Measurements from ENCODE around the gene GNG3.
A peak's percentile ranks its signal among the peaks of the same experiment; 100 is the strongest.
"Not testable (repeated sequence)": the region's sequence is repeated elsewhere in the genome, so short reads cannot be mapped to it uniquely, and the experiment has no call there.

The GNG3 gene

DNA sequence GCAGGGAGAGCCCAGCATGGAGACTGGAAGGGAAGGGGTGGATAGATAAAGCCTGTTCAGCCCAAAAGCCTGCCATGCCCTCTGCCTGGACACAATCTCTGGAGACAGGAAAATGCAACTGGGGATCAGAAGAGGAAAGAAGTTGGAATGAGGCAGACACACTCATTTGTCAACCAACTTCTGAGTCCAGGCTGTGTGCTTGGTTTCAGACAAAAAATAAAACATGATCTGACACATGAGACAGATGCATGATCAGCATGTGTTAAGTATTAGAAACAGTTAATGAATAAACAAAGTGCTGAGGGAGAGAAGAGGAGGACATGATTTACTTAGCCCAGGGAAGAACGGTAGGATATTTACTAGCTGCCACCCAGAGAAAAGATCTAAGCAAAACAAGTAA is 19.0 kb upstream of the GNG3 start:
- DNase-seq: no peak

DNA sequence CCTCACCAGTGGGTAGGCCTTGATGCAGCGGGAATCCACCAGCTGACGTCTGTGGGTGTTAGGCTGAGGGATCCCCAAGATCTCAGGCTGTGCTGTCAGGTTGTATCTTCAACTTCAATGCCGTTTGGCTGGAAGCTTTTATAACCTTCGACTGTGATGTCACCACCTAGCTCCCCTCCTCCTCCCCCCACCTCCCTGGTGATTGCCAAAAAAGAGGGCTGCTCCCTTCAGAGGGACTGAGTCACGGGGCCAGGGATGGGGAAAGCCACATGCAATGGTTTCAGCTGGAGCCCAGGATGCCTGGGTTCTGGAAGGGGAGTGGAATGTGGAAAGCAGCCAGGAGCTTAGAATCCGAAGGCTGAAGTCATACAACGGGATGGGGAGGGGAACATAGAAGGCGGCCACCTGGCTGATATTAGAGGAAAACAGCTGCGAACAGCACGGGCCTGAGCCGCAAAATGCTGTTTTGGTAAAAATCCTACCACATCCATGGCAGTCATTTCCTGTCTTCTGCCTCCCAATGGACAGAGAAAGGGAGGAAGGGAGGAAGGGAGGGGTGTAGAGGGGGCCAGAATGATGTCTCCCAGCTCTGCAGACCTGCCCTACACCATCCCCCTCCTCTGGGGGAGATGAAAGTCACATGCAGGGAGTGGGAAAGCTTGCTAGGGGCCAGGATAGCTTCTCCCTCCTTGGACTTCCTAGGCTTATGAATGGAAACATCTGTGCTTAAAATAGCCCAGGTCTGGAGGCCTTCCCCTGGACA is 17.9 kb upstream of the GNG3 start, which contains the start of gene LRRN4CL:
TSS of gene LRRN4CL (minus strand) at position 110 of the 763 bp plus-strand sequence. CDS start 1,022 bp downstream, outside the sequence.
- no peak for DNase-seq

DNA sequence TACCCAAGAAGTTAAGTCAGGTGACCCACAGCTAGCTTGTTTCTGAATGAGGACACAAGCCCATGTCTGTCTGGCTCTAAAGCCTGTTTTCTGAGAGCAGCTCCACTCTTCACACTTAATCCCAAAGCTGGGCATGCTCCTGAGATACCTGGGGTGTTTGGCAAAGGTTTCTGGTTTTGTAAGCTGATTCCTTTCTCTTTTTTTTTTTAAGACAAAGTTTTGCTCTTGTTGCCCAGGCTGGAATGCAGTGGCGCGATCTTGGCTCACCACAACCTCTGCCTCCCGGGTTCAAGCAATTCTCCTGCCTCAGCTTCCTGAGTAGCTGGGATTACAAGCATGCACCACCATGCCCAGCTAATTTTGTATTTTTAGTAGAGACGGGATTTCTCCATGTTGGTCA is 13.9 kb upstream of the GNG3 start:
- DNase-seq: not testable (repeated sequence)

DNA sequence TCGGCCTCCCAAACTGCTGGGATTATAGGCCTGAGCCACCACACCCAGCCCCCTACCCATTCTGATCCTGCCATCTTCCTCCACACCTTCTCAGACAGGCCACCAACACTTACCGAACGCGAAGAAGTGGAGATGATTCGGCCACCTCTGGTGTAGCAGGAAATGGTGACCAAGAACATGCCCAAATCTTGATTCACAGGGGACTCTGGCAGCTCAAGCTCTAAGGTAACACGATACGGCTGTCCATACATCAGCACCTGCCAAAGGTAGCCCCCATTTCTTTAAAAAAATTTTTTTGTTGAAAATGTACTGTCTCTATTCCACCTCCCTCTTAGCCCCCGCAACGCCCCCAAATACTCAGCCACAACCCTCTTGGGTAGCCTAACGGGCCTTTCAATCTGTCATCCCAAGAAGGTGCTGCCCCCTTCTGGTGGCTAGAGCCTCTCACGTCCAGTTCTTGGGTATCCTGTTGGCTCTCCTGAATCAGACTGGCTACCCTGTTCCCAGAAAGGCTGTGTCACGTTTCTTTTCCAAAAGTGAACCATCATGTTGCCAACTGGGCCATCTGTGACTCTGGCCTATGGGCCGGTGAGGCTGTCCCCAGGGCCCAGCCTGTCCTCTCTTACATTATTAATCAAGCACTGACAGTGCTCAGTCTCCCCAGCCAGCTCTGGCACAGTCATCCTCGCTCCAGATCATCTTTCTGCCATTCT is 12.9 kb upstream of the GNG3 start:
- peak; percentile 52 for DNase-seq

DNA sequence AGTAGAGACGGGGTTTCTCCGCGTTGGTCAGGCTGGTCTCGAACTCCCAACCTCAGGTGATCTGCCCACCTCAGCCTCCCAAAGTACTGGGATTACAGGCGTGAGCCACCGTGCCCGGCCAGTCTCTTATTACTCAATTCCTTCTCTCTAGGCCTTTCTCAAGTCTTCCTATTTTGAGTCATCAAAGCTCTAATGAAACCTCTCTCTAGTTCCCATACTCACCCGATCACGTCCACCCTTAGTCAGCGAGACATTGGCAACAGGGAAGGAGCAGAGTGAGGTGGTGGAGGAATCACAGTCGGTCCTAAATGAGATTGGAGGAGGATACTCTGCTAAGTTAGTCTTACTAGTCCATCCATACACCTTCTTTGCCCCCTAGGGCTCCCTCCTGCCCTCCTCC is 5.2 kb upstream of the GNG3 start:
- DNase-seq: no peak

DNA sequence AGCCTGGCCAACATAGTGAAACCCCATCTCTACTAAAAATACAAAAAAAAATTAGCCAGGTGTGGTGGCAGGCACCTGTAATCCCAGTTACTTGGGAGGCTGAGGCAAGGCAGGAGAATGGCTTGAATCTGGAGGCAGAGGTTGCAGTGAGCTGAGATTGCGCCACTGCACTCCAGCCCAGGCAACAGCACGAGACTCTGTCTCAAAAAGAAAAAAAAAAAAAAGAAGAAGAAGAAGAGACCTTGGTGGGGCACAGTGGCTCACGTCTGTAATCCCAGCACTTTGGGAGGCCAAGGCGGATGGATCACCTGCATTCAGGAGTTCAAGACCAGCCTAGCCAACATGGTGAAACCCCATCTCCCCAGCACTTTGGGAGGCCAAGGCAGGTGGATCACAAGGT is 3.6 kb upstream of the GNG3 start:
- not testable (repeated sequence) for DNase-seq

DNA sequence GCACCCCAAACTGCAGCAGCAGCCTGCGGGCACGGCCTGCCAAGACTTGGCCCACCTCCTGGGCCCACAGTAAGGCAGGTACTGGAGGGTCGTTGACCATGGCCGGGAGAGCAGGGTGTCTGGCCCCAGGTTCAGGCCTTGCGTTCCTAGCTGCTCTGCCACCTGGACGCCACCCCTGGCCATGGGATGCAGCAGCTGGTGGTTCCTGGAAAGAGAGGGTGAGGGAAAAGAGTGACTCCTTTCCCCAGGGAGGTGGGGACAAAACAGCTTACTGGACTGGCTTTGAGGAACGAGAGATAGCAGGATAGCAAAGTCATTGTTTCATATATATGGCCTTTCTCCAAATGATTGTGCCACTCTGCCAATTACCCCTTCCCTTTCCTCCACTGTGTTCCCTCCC is 2.1 kb upstream of the GNG3 start:
- DNase-seq: peak; percentile 85

DNA sequence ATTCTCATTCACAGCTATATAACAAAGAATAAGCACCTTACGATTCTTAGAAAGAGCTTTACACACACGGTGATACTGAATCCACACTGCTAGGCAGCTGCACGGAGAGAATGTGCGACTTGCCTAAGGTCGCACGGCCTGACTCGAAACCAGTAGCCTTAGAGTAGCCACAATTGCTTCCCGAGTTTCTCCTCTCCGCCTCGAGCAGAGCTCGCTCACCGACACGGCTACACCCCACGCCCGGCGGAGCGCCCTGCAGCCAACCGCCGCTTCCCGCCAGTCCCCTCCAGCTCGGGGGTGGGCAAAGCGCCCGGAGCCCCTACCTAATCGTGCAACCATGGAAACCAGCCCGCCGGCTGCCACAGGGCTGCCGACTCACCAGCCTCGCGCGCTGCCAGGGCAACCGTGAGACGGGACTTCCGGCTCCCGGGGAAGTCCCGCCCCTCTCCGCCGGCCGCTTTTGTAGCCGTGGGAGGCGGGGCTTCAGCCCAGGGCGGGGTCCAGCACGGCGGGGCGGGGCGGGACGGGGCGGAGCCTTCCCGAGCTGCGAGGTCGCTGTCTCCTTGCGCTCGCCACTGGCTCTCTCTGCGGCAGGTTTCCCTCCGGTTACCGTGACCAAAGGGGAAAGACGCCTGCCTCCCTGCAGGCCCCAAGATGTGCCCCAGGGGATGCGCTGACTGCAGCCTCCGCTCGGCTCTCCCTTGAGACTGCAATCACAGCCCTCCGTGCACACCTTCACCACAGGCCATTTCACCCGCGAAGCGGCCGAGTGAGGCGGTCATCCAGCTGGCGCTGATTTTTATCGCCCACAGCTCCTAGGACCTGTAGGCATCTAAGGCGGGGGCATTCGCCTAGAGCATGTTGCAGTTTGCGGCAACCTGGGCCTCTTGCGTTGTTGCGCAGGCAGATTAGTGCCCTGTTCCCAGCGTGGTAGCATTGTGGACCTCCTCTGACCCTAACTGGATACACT is 1.3 kb upstream of the GNG3 start:
- DNase-seq: peak; percentile 99

DNA sequence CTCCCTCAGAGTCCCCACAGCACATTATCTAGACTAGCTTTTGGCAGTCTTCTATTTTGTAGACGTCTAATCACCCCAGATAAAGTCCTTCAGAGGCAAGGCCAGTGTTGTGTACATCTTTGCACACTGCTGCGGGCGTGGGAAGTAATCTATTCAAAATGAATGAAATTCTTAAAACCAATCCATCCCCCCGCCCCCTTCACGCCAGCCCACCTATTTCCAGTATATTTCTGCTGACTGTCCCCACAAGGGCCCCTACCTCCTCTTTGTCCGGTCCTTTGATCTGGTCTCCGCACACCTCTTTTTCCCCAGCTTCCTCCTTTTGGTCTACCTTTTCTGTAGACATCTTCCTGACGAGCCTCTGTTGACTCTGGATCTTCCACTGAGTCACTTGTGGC is 627 bp upstream of the GNG3 start:
- no peak for DNase-seq

DNA sequence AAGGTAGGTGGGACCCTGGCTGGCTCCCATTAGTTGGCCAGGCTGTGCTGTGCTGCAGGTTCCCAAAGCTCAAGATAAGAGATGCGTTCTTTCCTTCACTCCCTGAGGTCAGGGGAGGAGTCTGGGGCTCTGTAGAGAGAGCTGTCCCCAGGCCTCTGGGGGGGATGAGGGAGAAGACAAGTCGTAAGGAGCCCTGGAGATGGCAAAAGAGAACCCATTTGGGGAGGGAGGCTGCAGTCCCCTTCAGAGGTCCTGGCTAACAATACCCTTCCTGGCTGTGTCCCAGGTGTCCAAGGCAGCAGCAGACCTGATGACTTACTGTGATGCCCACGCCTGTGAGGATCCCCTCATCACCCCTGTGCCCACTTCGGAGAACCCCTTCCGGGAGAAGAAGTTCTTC is 916 bp downstream of the GNG3 start:
- no peak for DNase-seq

DNA sequence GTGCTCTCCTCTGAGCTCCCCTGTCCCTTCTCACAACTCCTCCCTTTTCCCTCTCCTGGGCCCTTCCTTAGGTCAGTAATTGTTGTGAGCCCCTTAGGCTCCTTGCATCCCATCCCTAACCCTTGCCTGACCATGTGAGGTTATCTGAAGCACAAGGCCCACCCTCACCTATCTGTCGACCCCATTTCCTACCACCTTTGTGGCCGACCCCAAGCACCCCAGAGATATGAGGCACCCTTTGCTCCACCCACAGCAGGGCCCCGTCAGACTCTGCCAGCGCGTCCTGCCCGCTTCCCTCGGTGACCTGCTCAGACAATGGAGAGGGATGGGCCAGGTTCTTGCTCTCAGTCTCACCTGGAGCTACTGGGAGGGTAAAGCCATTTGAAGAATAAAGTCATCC is 1.3 kb downstream of the GNG3 start:
- no peak for DNase-seq

DNA sequence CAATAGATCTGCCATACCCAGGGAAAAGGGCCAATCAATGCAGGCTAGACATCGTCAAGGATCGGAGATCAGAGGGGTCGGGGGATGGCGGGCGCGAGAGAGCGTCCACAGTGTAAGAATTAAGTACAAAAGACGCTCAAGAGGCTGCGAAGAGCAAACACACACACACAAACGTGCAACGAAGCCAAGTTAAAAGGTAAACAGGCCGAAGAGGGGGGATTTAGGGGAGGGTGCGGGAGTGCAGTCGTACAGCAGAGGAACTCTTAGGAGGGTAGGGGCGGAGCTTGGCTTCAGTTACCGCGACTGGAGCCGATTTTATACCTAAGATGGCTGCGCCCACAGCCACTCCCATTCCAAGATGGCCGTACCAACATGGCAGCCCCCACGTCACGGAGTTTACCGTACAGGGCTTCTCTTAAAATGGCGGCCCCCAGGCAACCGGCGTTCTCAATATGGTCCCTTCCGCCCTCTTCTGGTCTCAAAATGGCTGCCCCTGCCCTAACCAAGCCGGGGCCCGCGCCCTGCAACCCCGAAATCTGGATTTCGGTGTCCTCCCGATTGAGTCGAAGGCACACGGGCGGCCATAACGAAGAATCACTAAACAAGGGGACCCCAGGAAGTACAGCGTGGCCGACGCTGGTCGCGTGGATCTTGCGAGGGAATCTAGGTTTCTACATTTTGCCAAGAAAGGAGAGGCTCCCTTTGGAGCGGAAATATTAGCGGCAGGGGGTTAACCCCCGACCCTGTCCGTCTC is 1.9 kb downstream of the GNG3 start:
- DNase-seq: peak; percentile 100

DNA sequence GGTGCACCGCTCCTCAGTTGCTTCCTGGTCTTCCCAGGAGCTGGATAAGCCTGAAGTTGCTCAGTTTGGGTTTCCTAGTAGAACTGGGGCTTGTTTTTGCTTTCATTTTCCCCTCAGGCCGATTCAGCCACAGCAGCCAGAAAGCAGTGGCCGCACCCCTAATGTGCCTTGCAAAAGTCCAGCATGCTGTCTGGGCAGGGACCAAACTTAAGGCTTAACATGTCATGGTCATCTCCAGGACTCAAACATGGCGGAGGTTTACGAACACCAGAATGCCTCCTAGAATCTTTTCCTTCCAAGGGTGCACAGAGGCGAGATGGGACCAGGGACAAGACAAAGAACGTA is 2.5 kb downstream of the GNG3 start:
- peak; percentile 74 for DNase-seq

DNA sequence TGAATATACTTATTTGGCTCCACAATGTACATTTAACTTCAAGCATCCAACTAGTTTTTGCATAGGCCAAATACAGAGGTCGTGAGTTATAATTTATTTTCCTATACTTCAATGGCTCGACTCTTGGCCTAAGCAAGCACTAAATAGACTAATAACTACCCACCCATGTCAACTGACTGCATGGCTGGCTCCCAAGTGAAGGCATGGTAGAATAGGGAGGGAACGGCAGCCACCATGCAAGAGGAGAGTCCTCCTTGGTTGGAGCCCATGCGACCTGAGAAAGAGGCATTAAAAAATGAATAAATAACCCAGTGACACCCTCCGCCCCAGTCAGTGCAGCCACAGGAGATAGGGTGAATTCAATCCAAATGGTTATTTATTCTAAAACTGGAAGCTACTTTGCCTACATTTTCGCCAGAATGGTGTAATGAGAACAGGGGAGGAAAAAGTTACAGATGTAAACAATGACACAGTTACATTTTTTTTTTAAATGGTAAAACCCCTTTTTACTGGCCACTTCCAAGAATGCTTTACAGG is 4.9 kb downstream of the GNG3 start:
- no peak for DNase-seq

DNA sequence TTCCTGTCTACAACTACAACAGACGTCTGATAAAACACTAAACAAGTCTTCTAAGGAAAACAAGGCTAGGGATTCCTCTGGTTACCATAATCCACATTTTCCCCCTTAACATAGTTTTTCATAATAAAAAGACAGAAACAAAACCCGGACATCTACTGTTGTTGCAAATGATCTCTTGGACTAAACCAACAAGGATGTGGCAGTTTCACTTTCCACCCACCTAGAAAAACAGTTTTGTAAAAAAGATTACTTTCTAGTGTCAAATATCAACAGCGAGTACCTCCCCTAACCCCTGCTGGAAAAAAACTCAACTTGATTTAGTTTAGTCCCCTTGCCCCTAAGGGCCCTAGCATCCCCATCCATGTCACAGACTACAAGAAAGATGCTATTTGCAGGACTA is 5.4 kb downstream of the GNG3 start:
- no peak for DNase-seq

DNA sequence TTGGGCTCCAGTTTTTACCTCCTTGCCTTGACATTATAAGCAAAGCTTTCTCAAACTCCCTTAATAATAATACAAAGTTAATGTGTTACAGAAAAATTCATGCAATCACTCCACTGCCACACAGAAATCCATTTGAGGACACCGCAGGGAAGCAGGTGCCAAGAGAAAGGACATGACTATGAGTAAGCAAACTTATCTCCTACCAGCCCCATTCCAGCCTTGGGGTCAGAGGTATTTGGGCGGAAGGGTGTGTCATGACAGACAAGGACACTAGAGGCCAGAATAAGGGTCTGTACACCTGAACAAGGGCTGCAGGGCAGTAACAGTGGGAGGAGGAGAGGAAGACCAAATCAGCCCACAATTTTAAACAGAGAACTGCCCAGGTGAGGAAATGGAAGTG is 5.9 kb downstream of the GNG3 start:
- DNase-seq: no peak

DNA sequence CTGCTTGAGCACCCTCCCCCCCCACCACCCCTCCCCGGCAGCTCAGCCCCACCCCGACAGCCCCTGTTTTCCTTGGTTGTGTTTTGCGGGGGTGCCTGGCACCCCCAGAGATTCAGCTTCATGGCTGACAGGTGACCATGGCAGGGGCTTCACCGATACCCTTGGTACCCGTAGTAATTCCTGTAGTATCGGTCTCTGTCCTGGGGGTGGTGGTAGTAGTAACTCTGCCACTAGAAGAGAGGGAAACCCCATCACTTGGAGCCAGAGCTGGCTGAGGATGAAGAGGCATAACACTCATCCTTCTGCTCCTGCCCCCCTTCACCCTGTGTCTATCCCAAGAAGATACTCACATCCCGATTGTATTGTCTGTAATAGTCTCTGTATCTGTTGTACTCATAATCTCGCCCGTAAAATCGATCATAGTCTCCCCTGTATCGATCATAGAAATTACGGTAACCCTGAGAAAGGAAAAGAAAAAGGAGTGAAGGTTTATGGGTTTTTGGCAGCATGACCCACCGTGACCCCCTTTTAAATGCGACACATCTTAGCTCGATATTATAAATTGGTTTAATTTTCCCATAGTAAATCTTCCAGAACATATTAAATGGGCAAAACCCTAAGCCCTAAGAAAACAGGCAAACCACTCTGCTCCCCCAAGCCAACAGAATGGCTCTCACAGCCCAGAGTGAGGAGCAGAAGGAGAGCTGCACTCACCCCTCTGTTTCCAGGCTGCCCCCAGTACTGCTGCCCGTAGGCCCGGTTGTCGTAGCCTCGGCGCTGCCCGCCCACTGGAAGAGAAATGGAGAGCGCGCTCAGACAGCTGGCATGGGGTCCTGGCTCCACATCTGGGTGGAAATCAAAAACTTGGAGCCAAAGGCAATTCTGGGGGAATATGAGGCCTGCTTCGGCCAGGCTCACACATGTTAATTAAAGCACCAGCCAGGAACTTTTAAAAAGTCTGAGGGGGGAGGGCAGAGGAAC is 8.0 kb downstream of the GNG3 start:
- DNase-seq: no peak

DNA sequence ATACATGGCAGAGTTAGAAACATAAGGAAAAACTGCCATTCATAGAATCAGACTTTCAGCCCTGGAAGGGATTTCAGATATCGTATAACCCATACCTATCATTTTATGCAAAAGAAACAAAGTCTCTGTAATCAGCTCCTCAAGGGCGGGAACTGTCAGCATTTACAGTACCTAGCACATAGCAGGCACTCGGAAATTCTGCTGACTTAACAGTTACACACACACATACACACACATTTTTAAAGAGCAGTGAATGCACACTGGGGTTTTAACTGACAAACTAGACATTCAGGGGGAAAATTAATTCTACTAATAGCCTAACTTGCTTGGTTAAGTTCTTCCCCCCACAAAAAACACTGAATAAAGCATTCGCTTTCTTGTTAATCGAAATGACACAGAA is 8.7 kb downstream of the GNG3 start:
- DNase-seq: no peak

DNA sequence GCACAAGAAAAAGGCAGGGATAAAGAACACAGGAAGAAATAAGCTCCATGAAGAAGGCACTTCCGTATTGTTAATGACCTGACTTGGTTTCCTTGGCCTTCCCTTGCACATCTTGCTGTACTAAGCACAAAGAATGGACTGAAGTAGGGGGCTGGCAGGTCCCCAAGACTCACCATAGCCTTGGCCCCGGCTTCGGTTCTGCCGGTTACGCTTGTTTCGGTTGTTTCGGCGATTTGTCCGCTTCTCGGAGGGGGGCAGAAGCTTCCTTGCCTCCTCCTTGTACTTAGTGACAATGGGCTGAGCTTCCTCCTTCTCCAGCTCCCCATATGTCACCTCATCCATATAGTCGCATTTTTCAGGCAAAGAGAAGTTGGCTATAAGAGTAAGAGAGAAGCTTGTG is 9.3 kb downstream of the GNG3 start:
- DNase-seq: no peak

DNA sequence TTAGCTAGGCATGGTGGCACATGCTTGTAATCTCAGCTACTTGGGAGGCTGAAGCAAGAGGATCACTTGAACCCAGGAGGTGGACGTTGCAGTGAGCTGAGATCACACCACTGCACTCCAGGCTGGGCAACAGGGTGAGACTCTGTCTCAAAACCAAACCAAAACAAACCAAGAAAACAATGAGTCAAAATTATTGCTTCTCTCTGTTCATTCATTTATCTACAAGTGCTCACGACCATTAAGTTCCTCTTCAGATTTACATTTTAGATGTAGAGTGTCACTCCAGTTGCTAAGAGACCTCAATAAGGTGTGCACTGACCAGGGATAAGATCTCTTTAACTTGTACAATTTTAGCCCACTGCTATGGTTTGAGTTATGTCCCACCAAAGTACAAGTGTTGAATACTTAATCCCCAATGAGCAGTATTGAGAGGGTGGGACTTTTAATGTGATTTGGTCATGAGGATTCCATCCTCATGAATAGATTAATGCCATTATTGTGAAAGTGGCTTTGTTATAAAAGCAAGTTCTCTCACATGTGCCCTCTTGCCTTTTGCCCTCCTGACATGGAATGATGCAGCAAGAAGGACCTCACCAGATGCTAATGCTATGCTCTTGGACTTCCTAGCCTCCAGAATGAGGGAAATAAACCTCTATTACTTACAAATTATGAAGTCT is 12.0 kb downstream of the GNG3 start:
- no peak for DNase-seq

DNA sequence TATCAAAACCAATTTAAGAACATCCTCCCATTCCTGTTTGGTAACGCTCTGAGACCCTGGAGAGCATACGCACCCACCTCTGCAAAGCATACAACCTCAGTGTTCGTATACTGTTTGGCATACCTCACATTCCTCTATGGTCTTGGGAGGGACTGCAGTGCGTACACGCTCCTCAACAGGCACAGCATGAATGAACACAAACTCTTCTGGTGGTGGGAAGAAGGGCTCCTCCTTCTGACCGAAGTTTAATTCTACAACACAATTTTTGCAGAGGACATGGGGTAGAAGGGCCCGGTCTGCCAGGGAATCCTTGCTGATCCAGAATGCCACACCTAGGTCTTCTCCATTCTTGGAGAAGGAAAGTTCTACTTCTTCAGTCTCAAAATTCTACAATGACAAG is 14.5 kb downstream of the GNG3 start:
- no peak for DNase-seq

Measured in NCI-H1092 treated with DMSO at 0.1 percent for 48 hours (cell line).